DOHH2 (cell line): ENCODE measurements around the gene REP15.

ENCODE experiments used
- H3F3A ChIP-seq: fragments of 200-600 bp; sonication (generic), shearing (Covaris generic); 2 replicates; pipeline ENCODE4 v1.6.0; 2016; ENCODE audit warnings: antibody characterized with exemption, mild to moderate bottlenecking; ENCODE audit not compliant: control insufficient read depth, insufficient read depth
- H3K27ac ChIP-seq: fragments of 200-600 bp; sonication (generic); 2 replicates; pipeline ENCODE4 v1.5.1; 2014; ENCODE audit warnings: low read depth, mild to moderate bottlenecking, low read length, moderate library complexity
- H3K27me3 ChIP-seq: fragments of 200-600 bp; sonication (generic); 2 replicates; pipeline ENCODE4 v1.6.1; 2014; ENCODE audit warnings: mild to moderate bottlenecking, low read length, mixed read lengths; ENCODE audit not compliant: control insufficient read depth
- H3K36me3 ChIP-seq: fragments of 200-600 bp; sonication (generic); 2 replicates; pipeline ENCODE4 v1.6.1; 2014; ENCODE audit warnings: mild to moderate bottlenecking, low read length, moderate library complexity, mixed read lengths; ENCODE audit not compliant: control insufficient read depth
- H3K4me1 ChIP-seq: fragments of 200-600 bp; sonication (generic); 2 replicates; pipeline ENCODE4 v1.6.1; 2014; ENCODE audit warnings: mild to moderate bottlenecking, low read length, mixed read lengths; ENCODE audit not compliant: control insufficient read depth
- H3K4me2 ChIP-seq: fragments of 200-600 bp; sonication (generic); 2 replicates; pipeline ENCODE4 v1.6.0; 2014; ENCODE audit warnings: mild to moderate bottlenecking, low read length, moderate library complexity
- H3K4me3 ChIP-seq: fragments of 200-600 bp; sonication (generic); 2 replicates; pipeline ENCODE4 v1.5.1; 2014; ENCODE audit warnings: mild to moderate bottlenecking, low read length, mixed read lengths
- H3K79me2 ChIP-seq: fragments of 200-600 bp; sonication (generic); 2 replicates; pipeline ENCODE4 v1.6.1; 2014; ENCODE audit warnings: mild to moderate bottlenecking, low read length, mixed read lengths; ENCODE audit not compliant: control insufficient read depth
- H3K9me2 ChIP-seq: fragments of 200-600 bp; sonication (generic); replicated peaks from 2 replicates; pipeline ENCODE4 v1.6.1; 2014; ENCODE audit warnings: mild to moderate bottlenecking, low read length, mixed read lengths; ENCODE audit not compliant: control insufficient read depth
- H3K9me3 ChIP-seq: fragments of 200-600 bp; sonication (generic); 2 replicates; pipeline ENCODE4 v1.6.1; 2014; ENCODE audit warnings: antibody characterized with exemption, low read length, mixed read lengths; ENCODE audit not compliant: control insufficient read depth, insufficient read depth
- H4K20me1 ChIP-seq: fragments of 200-600 bp; sonication (generic); 2 replicates; pipeline ENCODE4 v1.6.0; 2014; ENCODE audit warnings: low read depth, mild to moderate bottlenecking, antibody characterized with exemption, low read length, moderate library complexity; ENCODE audit not compliant: control insufficient read depth, insufficient read depth
- CTCF ChIP-seq: fragments of 200-600 bp; sonication (generic); IDR thresholded peaks from one replicate; pipeline ENCODE4 v1.5.1; 2014; ENCODE audit warnings: antibody characterized with exemption, mild to moderate bottlenecking, low read depth, low read length; ENCODE audit not compliant: poor library complexity, severe bottlenecking
- EZH2phosphoT487 ChIP-seq: fragments of 200-600 bp; sonication (generic); IDR thresholded peaks from 2 replicates; pipeline ENCODE4 v1.6.1; 2017; ENCODE audit warnings: borderline replicate concordance, mild to moderate bottlenecking, antibody characterized with exemption, low read length, moderate library complexity, mixed read lengths

The REP15 gene

GRCh38 chr12:27696293-27696652, at the start of gene REP15:
TSS of gene REP15 (plus strand) at chr12:27696447. CDS start at chr12:27696563, 116 bp downstream.
- H3K79me2 ChIP-seq, result no peaks in the 10 kb centered on the region
- H3F3A ChIP-seq, result no peaks in the 10 kb centered on the region
- H3K4me3 ChIP-seq, result no peak within 1 kb of the TSS
- no peak for TF ChIP-seq EZH2phosphoT487
- no peak for TF ChIP-seq CTCF
- no peak within 1 kb of the TSS for H3K4me2 ChIP-seq
- H3K27ac ChIP-seq, result no peak within 1 kb of the TSS
- H3K27me3 ChIP-seq, result 0 out of 2 replicates have a peak, but pooled peaks cover 4% of the 10 kb centered on the region
- no peaks in the 10 kb centered on the region for H3K9me3 ChIP-seq
- H3K9me2 ChIP-seq, result no peaks in the 10 kb centered on the region
- no peaks in the 10 kb centered on the region for H3K4me1 ChIP-seq
- no peaks in the 10 kb centered on the region for H3K36me3 ChIP-seq
- no peaks in the 10 kb centered on the region for H4K20me1 ChIP-seq

- TF ChIP-seq CTCF, result no peak
- no peak for TF ChIP-seq EZH2phosphoT487
- H3K36me3 ChIP-seq, result no peaks in the 10 kb centered on the region
- no peaks in the 10 kb centered on the region for H3K27me3 ChIP-seq
- no peaks in the 10 kb centered on the region for H3K9me2 ChIP-seq
- H3K79me2 ChIP-seq, result no peaks in the 10 kb centered on the region
- no peak overlapping the region for H3K4me3 ChIP-seq
- H3K27ac ChIP-seq, result no peak overlapping the region
- H3K4me2 ChIP-seq, result no peak overlapping the region
- no peaks in the 10 kb centered on the region for H3F3A ChIP-seq
- H3K4me1 ChIP-seq, result no peaks in the 10 kb centered on the region
- no peaks in the 10 kb centered on the region for H3K9me3 ChIP-seq
- H4K20me1 ChIP-seq, result no peaks in the 10 kb centered on the region
These were observed 46.2 kb upstream of the REP15 start for GRCh38 chr12:27650011-27650410.

GRCh38 chr12:27651201-27651600, 45.0 kb upstream of the REP15 start:
- Histone ChIP-seq H3K36me3 (no peaks in the 10 kb centered on the region), H3K9me2 (no peaks in the 10 kb centered on the region), H3K9me3 (no peaks in the 10 kb centered on the region), H4K20me1 (no peaks in the 10 kb centered on the region), H3K4me1 (no peaks in the 10 kb centered on the region), H3K27ac (no peak overlapping the region), H3K4me2 (no peak overlapping the region), H3F3A (no peaks in the 10 kb centered on the region), H3K27me3 (no peaks in the 10 kb centered on the region), H3K79me2 (no peaks in the 10 kb centered on the region), H3K4me3 (no peak overlapping the region)
- TF ChIP-seq EZH2phosphoT487, result no peak
- TF ChIP-seq CTCF, result no peak
